Neuronal stem cell (in vitro differentiated cells): ENCODE results near the gene THSD7A.

Experiments used
- DNase-seq: peaks from one replicate; pipeline ENCODE4 v3.0.0-alpha.2; 2013; ENCODE audit warnings: low spot score
- H2AFZ ChIP-seq: one replicate; pipeline ENCODE4 v1.6.1; 2013; ENCODE audit warnings: mild to moderate bottlenecking, low read length, inconsistent platforms
- H2AK5ac ChIP-seq: 2 replicates; pipeline ENCODE4 v1.6.1; 2013; ENCODE audit warnings: low read depth, mild to moderate bottlenecking, inconsistent platforms, low read length, moderate library complexity, mixed read lengths
- H2BK120ac ChIP-seq: 2 replicates; pipeline ENCODE4 v1.6.1; 2013; ENCODE audit warnings: low read depth, mild to moderate bottlenecking, inconsistent platforms, low read length, moderate library complexity, mixed read lengths
- H2BK12ac ChIP-seq: one replicate; pipeline ENCODE4 v1.6.1; 2013; ENCODE audit warnings: low read length, inconsistent platforms
- H2BK15ac ChIP-seq: 2 replicates; pipeline ENCODE4 v1.6.1; 2013; ENCODE audit warnings: mild to moderate bottlenecking, low read length, inconsistent platforms, mixed read lengths
- H2BK5ac ChIP-seq: one replicate; pipeline ENCODE4 v1.6.1; 2013; ENCODE audit warnings: inconsistent platforms, mild to moderate bottlenecking, low read length, moderate library complexity
- H3K14ac ChIP-seq: one replicate; pipeline ENCODE4 v1.6.1; 2013; ENCODE audit warnings: low read length, inconsistent platforms
- H3K18ac ChIP-seq: 2 replicates; pipeline ENCODE4 v1.6.1; 2013; ENCODE audit warnings: low read length, inconsistent platforms
- H3K23ac ChIP-seq: 2 replicates; pipeline ENCODE4 v1.6.1; 2013; ENCODE audit warnings: low read depth, mild to moderate bottlenecking, mixed read lengths, low read length, inconsistent platforms; ENCODE audit not compliant: poor library complexity
- H3K27ac ChIP-seq: replicated peaks from 3 replicates; pipeline ENCODE4 v1.5.1; 2013; ENCODE audit warnings: low read length, inconsistent platforms
- H3K27me3 ChIP-seq, 3 experiments: 2 replicates each; pipeline ENCODE4 v1.6.1; 2013; ENCODE audit warnings: low read length in 3 of 3, mild to moderate bottlenecking in 2 of 3, inconsistent platforms in 1 of 3, low read depth in 1 of 3, mixed read lengths in 1 of 3, moderate library complexity in 1 of 3; ENCODE audit not compliant: control insufficient read depth in 3 of 3, insufficient read depth in 3 of 3
- H3K36me3 ChIP-seq, 2 donors: replicated peaks in 1 of 2; 2 replicates each; pipeline ENCODE4 v1.6.1; 2013; ENCODE audit warnings: low read length in 2 of 2; ENCODE audit not compliant: control insufficient read depth in 2 of 2, insufficient read depth in 2 of 2
- H3K4ac ChIP-seq: 2 replicates; pipeline ENCODE4 v1.6.1; 2013; ENCODE audit warnings: inconsistent platforms, mild to moderate bottlenecking, low read length, moderate library complexity
- H3K4me1 ChIP-seq, 2 donors: 1 replicate in 1 of 2; 2 replicates in 1 of 2; pipeline ENCODE4 v1.6.1; 2013; ENCODE audit warnings: low read length in 2 of 2, low read depth in 1 of 2; ENCODE audit not compliant: control insufficient read depth in 2 of 2, insufficient read depth in 1 of 2
- H3K4me2 ChIP-seq: one replicate; pipeline ENCODE4 v1.6.1; 2013; ENCODE audit warnings: mild to moderate bottlenecking, low read length, inconsistent platforms; ENCODE audit not compliant: insufficient read depth, poor library complexity, severe bottlenecking
- H3K4me3 ChIP-seq, 2 donors: 2 replicates each; pipeline ENCODE4 v1.5.1; 2013; ENCODE audit warnings: low read length in 2 of 2, mild to moderate bottlenecking in 2 of 2, inconsistent platforms in 1 of 2, moderate library complexity in 1 of 2
- H3K79me1 ChIP-seq: one replicate; pipeline ENCODE4 v1.6.1; 2013; ENCODE audit warnings: low read depth, mild to moderate bottlenecking, inconsistent platforms, low read length, moderate library complexity
- H3K9ac ChIP-seq: one replicate; pipeline ENCODE4 v1.6.1; 2013; ENCODE audit warnings: mild to moderate bottlenecking, low read depth, low read length, inconsistent platforms; ENCODE audit not compliant: poor library complexity
- H3K9me3 ChIP-seq, 2 donors: replicated peaks in 1 of 2; 2 replicates each; pipeline versions ENCODE3 to v1.6.1; 2013; ENCODE audit warnings: low read length in 2 of 2, mild to moderate bottlenecking in 2 of 2, inconsistent platforms in 1 of 2, low read depth in 1 of 2, mixed read lengths in 1 of 2, moderate library complexity in 1 of 2; ENCODE audit not compliant: control insufficient read depth in 2 of 2, insufficient read depth in 1 of 2
- H4K8ac ChIP-seq: one replicate; pipeline ENCODE4 v1.6.1; 2013; ENCODE audit warnings: low read depth, mild to moderate bottlenecking, inconsistent platforms, low read length, moderate library complexity
- H4K91ac ChIP-seq: one replicate; pipeline ENCODE4 v1.6.1; 2013; ENCODE audit warnings: low read length, low read depth, mild to moderate bottlenecking, inconsistent platforms; ENCODE audit not compliant: poor library complexity
- WGBS, 2 donors: extraction: QIAGEN DNeasy Blood & Tissue Kit; methylation state at CpG; one replicate each; pipeline ENCODE4 v1.1.7; 2013; ENCODE audit warnings: missing lambda C conversion rate in 2 of 2, mixed read lengths in 1 of 2; ENCODE audit not compliant: insufficient read length in 2 of 2, insufficient replicate concordance in 1 of 2; ENCODE audit errors: extremely low coverage in 2 of 2; 5-methylcytosine and 5-hydroxymethylcytosine counted together

Gene THSD7A

GRCh38 chr7:11415101-11415500 lies 416.9 kb downstream of the THSD7A start:
- no peak for DNase-seq
- no CpG with 5 or more reads among the region's 4 CpGs for WGBS, 2 donors

DNA sequence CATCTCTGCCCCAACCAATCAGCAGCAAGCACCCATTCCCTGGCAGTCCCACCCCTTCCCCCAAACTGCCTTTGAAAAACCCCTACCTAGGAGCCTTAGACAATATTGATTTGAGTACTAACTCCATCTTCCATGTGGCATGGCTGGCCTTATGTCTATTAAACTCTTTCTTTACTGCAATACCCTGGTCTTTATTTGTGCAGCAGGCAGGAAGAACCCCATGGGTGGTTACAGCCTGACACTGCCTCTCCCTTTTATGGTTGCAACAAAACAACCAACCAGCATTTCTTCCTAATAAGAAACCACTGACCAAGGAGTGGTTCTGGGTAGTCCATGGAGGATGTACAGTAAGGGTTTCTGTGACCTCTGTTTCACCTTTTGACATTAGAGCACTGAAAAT lies 418.1 kb downstream of the THSD7A start:
- Histone ChIP-seq H2BK15ac (no peak overlapping the region), H3K9me3 (peaks cover 0 to 6% of the 10 kb centered on the region in 2 donors), H3K79me1 (no peaks in the 10 kb centered on the region), H2BK5ac (no peak overlapping the region), H3K4me1 (no peaks in the 10 kb centered on the region), H2BK12ac (no peak overlapping the region), H3K14ac (no peak overlapping the region), H3K4me3 (no peak overlapping the region), H3K36me3 (no peaks in the 10 kb centered on the region), H2BK120ac (no peak overlapping the region), H3K27ac (no peak overlapping the region), H2AFZ (no peak overlapping the region), H4K91ac (no peak overlapping the region), H3K9ac (no peak overlapping the region), H3K23ac (no peak overlapping the region), H2AK5ac (no peak overlapping the region), H3K18ac (no peak overlapping the region), H3K27me3 (no peaks in the 10 kb centered on the region), H4K8ac (no peak overlapping the region), H3K4me2 (no peak overlapping the region), H3K4ac (no peak overlapping the region)
- DNase-seq, result no peak

More at GRCh38 chr7:11415101-11415500, 416.9 kb downstream of the THSD7A start:
- no peak overlapping the region for H3K23ac ChIP-seq
- H3K4ac ChIP-seq, result no peak overlapping the region
- no peak overlapping the region for H4K8ac ChIP-seq
- no peak overlapping the region for H3K4me2 ChIP-seq
- H3K14ac ChIP-seq, result no peak overlapping the region
- no peaks in the 10 kb centered on the region for H3K36me3 ChIP-seq
- H3K4me1 ChIP-seq, result no peaks in the 10 kb centered on the region
- H2AFZ ChIP-seq, result no peak overlapping the region
- no peak overlapping the region for H2BK120ac ChIP-seq
- no peak overlapping the region for H2BK12ac ChIP-seq
- H3K18ac ChIP-seq, result no peak overlapping the region
- H2BK15ac ChIP-seq, result no peak overlapping the region
- no peak overlapping the region for H2AK5ac ChIP-seq
- no peak overlapping the region for H3K27ac ChIP-seq
- H3K27me3 ChIP-seq, result no peaks in the 10 kb centered on the region
- H3K79me1 ChIP-seq, result no peaks in the 10 kb centered on the region
- H2BK5ac ChIP-seq, result no peak overlapping the region
- no peak overlapping the region for H3K9ac ChIP-seq
- peaks cover under 1 to 11% of the 10 kb centered on the region in 2 donors for H3K9me3 ChIP-seq
- H4K91ac ChIP-seq, result no peak overlapping the region
- no peak overlapping the region for H3K4me3 ChIP-seq

GRCh38 chr7:11412036-11412435 lies 420.0 kb downstream of the THSD7A start:
- Histone ChIP-seq H3K27ac (no peak overlapping the region), H3K14ac (no peak overlapping the region), H4K91ac (no peak overlapping the region), H2BK12ac (no peak overlapping the region), H3K4me3 (no peak overlapping the region), H3K4me2 (no peak overlapping the region), H3K27me3 (no peaks in the 10 kb centered on the region), H3K9me3 (peaks cover 0 to 6% of the 10 kb centered on the region in 2 donors), H3K4ac (no peak overlapping the region), H2BK15ac (no peak overlapping the region), H4K8ac (no peak overlapping the region), H3K79me1 (no peaks in the 10 kb centered on the region), H3K36me3 (no peaks in the 10 kb centered on the region), H3K23ac (no peak overlapping the region), H2AFZ (no peak overlapping the region), H3K4me1 (no peaks in the 10 kb centered on the region), H2BK120ac (no peak overlapping the region), H3K18ac (no peak overlapping the region), H3K9ac (no peak overlapping the region), H2AK5ac (no peak overlapping the region), H2BK5ac (no peak overlapping the region)
- no peak for DNase-seq
- WGBS, 2 donors, result no CpG with 5 or more reads among the region's 2 CpGs

DNA sequence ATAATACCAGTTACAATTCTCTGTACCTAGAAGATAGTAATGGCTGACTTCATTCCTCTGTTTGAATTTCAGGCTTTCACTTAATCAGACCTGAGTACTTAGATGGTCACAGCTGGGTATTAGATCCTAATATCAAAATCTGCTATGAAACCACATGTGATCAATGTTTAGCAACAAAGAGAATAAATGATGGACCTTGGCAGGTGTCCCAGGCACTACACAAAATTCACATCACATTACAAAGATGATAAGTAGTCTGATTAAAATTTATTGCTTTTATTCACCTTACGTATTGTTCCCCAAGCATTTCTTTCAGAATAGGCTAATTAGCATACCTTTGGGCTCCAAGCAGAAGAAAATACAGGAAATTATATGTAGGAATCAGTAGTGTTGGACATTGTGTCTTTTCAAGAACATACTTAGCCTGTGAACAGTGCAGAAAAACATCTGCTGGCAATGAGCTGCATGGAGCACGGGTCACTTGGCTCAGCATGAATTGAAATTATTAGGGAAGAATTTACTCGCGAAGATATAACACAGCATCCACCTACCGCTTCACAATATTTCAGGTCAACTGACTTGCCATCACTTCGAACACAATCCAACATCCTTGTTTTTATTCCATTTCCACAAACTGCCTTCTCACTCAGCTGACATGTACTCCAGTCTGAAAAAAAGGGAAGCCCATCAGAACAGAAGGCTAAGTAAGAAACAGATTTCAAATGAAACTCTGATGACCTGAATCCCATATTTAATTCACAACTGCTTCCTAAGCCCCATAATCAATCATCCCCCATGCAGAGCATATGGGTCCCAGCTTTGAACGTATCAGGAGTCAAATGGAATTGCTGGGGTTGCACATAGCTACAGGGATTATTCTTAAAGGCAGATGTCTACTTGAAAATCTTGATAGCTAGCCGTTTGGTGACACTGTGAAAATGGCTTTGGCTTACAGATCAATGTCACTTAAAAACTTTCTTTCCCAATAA lies 421.0 kb downstream of the THSD7A start:
- WGBS, 2 donors, result no CpG with 5 or more reads among the region's 8 CpGs

More for the DNA sequence above, 421.0 kb downstream of the THSD7A start:
- no peak overlapping the region for H2BK15ac ChIP-seq
- H4K8ac ChIP-seq, result no peak overlapping the region
- H3K27me3 ChIP-seq, result no peaks in the 10 kb centered on the region
- no peak overlapping the region for H3K4ac ChIP-seq
- peaks cover 0 to 6% of the 10 kb centered on the region in 2 donors for H3K9me3 ChIP-seq
- H3K4me2 ChIP-seq, result no peak overlapping the region
- H3K4me1 ChIP-seq, result no peaks in the 10 kb centered on the region
- H2AFZ ChIP-seq, result no peak overlapping the region
- H2AK5ac ChIP-seq, result no peak overlapping the region
- no peak for DNase-seq
- H3K18ac ChIP-seq, result no peak overlapping the region
- H3K23ac ChIP-seq, result no peak overlapping the region
- no peak overlapping the region for H3K27ac ChIP-seq
- no peak overlapping the region for H3K4me3 ChIP-seq
- H4K91ac ChIP-seq, result no peak overlapping the region
- H3K79me1 ChIP-seq, result no peaks in the 10 kb centered on the region
- no peak overlapping the region for H3K14ac ChIP-seq
- H2BK5ac ChIP-seq, result no peak overlapping the region
- peaks cover 1 to 3% of the 10 kb centered on the region in 2 donors for H3K36me3 ChIP-seq
- no peak overlapping the region for H3K9ac ChIP-seq
- no peak overlapping the region for H2BK120ac ChIP-seq
- H2BK12ac ChIP-seq, result no peak overlapping the region
